Inflammatory macrophage treated with lipopolysaccharide for 1 hour (primary cell): Measurements from ENCODE around the gene TCL1A.
"Not testable (repeated sequence)": the region's sequence is repeated elsewhere in the genome, so short reads cannot be mapped to it uniquely, and the experiment has no call there.

Experiments
- DNase-seq, 2 donors: peaks; one replicate each; pipeline ENCODE4 v3.0.0-alpha.2; 2020 to 2022

Gene TCL1A

GRCh38 chr14:95674613-95675012 is 39.3 kb downstream of the TCL1A start:
- DNase-seq = no peak

- DNase-seq = no peak
Observed at GRCh38 chr14:95668235-95668772, 45.6 kb downstream of the TCL1A start.

GRCh38 chr14:95667249-95667693 is 46.7 kb downstream of the TCL1A start:
- no peak for DNase-seq

- DNase-seq = no peak
Observed at GRCh38 chr14:95666450-95666849, 47.5 kb downstream of the TCL1A start.

- DNase-seq = not testable (repeated sequence)
Observed at GRCh38 chr14:95665530-95665929, 48.4 kb downstream of the TCL1A start.

- no peak for DNase-seq
Observed at GRCh38 chr14:95664546-95664945, 49.4 kb downstream of the TCL1A start.

- no peak for DNase-seq
Observed at GRCh38 chr14:95664066-95664465, 49.9 kb downstream of the TCL1A start.

- DNase-seq = no peak
Observed at GRCh38 chr14:95663226-95663797, 50.6 kb downstream of the TCL1A start.

- no peak for DNase-seq
Observed at GRCh38 chr14:95662376-95663186, 51.3 kb downstream of the TCL1A start.

- no peak for DNase-seq
Observed at GRCh38 chr14:95660651-95661515, 53.0 kb downstream of the TCL1A start.

- DNase-seq = no peak
Observed at GRCh38 chr14:95659990-95660385, 53.9 kb downstream of the TCL1A start.
